ENCODE data around the gene WDR45B. TPM values are rescaled to one million over a fixed set of nuclear protein-coding genes. Genes with fewer than 3 reads are reported as not detected.

WDR45B gene
- total RNA-seq, 4 donors from 2014 or later = 85.1 to 104 (median 89.3) TPM

- Histone ChIP-seq H3K36me3 (peaks cover 0 to 72% (median 3%) of the 10 kb centered on the region in 3 donors), H3K27ac (no peak overlapping the region), H3K9me3 (no peaks in the 10 kb centered on the region), H3K27me3 (no peaks in the 10 kb centered on the region), H3K4me3 (no peak overlapping the region), H3K4me1 (no peaks in the 10 kb centered on the region)
- intact Hi-C loops (cut with DNase I) = loop anchor here (10.0 kb wide), 1 partner anchor 113 kb away; no protein-coding TSS in a partner anchor
- WGBS, 2 donors = 72 to 92% methylated on average over 15 to 18 of the region's 31 CpGs
- no peak for DNase-seq
- TF ChIP-seq, protein P1, sequence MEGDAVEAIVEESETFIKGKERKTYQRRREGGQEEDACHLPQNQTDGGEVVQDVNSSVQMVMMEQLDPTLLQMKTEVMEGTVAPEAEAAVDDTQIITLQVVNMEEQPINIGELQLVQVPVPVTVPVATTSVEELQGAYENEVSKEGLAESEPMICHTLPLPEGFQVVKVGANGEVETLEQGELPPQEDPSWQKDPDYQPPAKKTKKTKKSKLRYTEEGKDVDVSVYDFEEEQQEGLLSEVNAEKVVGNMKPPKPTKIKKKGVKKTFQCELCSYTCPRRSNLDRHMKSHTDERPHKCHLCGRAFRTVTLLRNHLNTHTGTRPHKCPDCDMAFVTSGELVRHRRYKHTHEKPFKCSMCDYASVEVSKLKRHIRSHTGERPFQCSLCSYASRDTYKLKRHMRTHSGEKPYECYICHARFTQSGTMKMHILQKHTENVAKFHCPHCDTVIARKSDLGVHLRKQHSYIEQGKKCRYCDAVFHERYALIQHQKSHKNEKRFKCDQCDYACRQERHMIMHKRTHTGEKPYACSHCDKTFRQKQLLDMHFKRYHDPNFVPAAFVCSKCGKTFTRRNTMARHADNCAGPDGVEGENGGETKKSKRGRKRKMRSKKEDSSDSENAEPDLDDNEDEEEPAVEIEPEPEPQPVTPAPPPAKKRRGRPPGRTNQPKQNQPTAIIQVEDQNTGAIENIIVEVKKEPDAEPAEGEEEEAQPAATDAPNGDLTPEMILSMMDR (IDR thresholded peaks at IDR 0.05) = no peak
- TF ChIP-seq POLR2A (IDR thresholded peaks at IDR 0.05) = no peak
Measured at GRCh38 chr17:82661717-82662683, 13.8 kb upstream of the WDR45B start.

- no peak for TF ChIP-seq POLR2A (IDR thresholded peaks at IDR 0.05)
- TF ChIP-seq, protein P1 (IDR thresholded peaks at IDR 0.05) = no peak
- intact Hi-C loops (cut with DNase I) = loop anchor here (10.0 kb wide), 1 partner anchor 115 kb away; no protein-coding TSS in a partner anchor
- Histone ChIP-seq H3K9me3 (no peaks in the 10 kb centered on the region), H3K27me3 (no peaks in the 10 kb centered on the region), H3K36me3 (peaks cover 0 to 92% (median 3%) of the 10 kb centered on the region in 3 donors), H3K4me1 (peaks cover 0 to 7% (median 0%) of the 10 kb centered on the region in 3 donors), H3K27ac (no peak overlapping the region), H3K4me3 (no peak overlapping the region)
- DNase-seq = no peak
- WGBS, 2 donors = 87 to 90% methylated on average over 8 to 15 of the region's 15 CpGs
Measured at GRCh38 chr17:82659886-82660285, 11.6 kb upstream of the WDR45B start.

DNA sequence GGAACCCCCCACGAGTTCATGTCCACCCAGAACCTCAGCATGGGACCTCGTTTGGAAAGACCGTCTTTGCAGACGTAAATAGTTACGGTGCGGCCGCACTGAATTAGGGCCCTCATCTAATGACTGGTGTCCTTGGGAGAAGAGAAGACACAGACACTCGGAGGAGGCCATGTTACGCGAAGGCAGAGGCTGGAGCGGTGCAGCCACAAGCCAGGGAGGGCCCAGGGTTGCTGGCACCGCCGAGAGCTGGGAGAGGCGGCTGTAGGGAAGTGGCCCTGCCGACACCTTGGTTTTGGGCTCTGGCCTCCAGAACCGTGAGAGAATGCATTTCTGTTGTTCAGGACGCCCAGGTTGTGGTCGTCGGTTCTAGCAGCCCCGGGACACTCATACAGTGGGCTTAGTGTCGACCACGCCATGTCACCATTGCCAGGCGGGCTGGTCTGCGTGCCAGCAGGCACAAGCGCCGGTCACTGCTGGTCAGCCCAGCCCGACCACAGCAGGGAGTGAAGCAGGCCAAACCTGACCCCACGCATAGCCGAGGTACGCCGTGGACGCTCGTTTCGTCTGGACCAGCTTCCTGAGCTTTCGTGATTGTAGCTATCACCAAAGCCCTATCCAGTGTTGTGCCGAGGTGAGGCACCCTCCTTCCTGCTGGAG, 10.7 kb upstream of the WDR45B start:
- Histone ChIP-seq H3K27me3 (no peaks in the 10 kb centered on the region), H3K4me3 (no peak overlapping the region), H3K9me3 (no peaks in the 10 kb centered on the region), H3K27ac (no peak overlapping the region), H3K36me3 (peaks cover 0 to 85% (median 3%) of the 10 kb centered on the region in 3 donors), H3K4me1 (peaks cover 0 to 13% (median 0%) of the 10 kb centered on the region in 3 donors)
- no peak for DNase-seq
- intact Hi-C loops (cut with DNase I) = no loop called here
- 92 to 93% methylated on average over 22 to 30 of the region's 36 CpGs for WGBS, 2 donors
- TF ChIP-seq POLR2A (IDR thresholded peaks at IDR 0.05) = no peak
- TF ChIP-seq, protein P1 (IDR thresholded peaks at IDR 0.05) = no peak

DNA sequence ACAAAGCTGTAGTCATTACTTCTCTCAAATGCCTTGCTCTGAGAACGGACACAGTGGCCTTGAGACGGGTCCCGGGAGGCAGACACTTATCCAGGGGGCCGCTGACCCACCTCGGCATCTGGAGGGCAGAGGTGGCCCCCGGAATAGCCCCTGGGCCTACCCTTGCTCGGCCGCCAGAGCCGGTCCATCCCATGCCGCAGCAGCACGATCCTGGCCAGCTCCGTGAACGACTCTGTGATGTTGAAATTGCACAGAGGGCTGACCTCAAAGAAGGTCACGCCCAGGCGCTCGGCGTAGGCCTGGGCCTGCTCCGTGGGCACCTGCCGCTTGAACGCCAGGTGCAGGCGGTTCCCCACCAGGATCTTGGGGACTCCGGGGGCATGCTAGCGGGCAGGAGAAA, 10.1 kb upstream of the WDR45B start:
- Histone ChIP-seq H3K27me3 (no peaks in the 10 kb centered on the region), H3K9me3 (no peaks in the 10 kb centered on the region), H3K4me1 (peaks cover 0 to 15% (median 0%) of the 10 kb centered on the region in 3 donors), H3K4me3 (no peak overlapping the region), H3K27ac (no peak overlapping the region), H3K36me3 (peaks cover 0 to 79% (median 3%) of the 10 kb centered on the region in 3 donors)
- TF ChIP-seq, protein P1 (IDR thresholded peaks at IDR 0.05) = no peak
- TF ChIP-seq POLR2A (IDR thresholded peaks at IDR 0.05) = no peak
- WGBS, 2 donors = 95% methylated on average over 10 of the region's 23 CpGs; no CpG with 5 or more reads in 1 of the 2 donors
- no peak for DNase-seq
- intact Hi-C loops (cut with DNase I) = no loop called here
